HG03378 (cell line): ENCODE data around the gene STPG1.

ENCODE experiments used
- ATAC-seq: cut with Tn5 transposase; IDR thresholded peaks from one replicate; pipeline ENCODE4 v1.9.1; 2021; ENCODE audit warnings: mild to moderate bottlenecking, moderate library complexity; ENCODE audit not compliant: unreplicated experiment

STPG1 gene

GRCh38 chr1:24374891-24375786 lies 38.4 kb downstream of the STPG1 start:
- ATAC-seq: no peak

DNA sequence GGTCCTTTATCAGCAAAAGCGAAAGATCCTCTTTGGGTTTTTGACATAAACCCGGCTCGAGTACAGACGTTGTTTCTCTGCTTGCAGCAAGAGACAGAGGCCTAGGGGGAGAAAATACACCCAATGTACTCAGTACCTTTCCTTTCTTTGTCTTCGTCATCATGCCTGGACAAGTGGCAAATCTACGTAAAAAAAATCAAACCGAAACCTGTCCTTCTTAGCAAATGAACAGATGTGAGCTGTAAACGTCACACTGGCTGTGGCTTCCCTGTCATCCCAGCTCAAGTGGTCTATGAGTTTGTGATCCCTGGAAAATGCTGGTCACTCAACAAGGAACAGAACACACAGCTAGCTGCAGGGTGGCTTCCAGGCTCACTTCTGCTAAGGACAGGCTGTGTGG lies 39.9 kb downstream of the STPG1 start:
- ATAC-seq: no peak

GRCh38 chr1:24373044-24373443 lies 40.5 kb downstream of the STPG1 start:
- no peak for ATAC-seq

GRCh38 chr1:24369801-24370200 lies 43.8 kb downstream of the STPG1 start:
- no peak for ATAC-seq

GRCh38 chr1:24369199-24369598 lies 44.4 kb downstream of the STPG1 start:
- no peak for ATAC-seq

DNA sequence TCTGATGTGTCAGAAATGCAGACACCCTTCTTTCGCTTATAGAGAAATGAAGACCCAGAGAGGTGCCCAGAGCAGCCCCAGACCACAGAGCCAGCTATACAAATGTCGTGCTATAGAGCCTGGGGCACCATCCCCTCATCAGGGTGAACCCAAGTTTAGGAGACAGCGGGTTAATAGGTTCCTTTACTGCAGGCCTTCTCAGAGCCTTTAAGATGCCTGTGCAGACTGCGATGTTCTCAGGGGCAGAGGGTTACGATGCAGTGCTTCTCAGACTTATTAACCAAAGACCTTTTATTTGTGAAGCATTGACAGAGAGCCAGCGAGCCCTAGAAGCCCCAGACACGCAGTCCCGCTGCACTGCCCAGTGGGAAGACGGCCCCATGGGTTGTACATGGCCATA lies 46.9 kb downstream of the STPG1 start:
- no peak for ATAC-seq

DNA sequence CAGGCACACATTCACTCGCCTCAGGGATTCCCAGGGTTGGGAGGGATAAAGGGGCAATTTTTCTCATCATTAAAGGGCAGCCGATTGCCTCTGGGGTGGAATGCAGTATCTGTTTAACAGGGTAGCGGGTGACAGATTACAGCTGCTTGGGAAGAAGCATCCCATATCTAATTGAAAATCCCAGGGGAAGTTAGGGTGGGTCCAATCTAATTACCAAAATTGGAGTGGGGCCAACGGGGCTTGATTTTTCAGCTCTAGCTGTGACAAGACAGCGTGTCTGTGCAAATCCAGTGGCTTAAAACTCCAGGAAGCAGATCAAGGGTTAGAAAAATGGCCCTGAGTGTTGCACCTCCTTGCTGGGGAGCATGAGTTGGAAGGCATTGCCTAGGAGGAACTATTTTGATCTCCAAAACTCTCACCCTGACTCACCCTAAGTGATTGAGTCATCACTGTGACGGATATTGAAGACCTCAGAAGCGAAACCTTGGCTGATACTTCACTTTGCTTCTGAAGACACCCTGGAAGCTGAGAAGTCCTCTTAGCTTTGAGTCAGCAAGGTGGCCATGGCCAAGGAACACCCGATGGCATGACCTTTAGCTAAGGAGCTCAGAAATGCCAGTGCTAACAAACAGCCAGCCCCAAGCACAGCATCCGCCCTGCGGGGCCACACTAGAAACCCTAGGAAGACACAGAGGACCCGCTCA lies 48.5 kb downstream of the STPG1 start:
- no peak for ATAC-seq

DNA sequence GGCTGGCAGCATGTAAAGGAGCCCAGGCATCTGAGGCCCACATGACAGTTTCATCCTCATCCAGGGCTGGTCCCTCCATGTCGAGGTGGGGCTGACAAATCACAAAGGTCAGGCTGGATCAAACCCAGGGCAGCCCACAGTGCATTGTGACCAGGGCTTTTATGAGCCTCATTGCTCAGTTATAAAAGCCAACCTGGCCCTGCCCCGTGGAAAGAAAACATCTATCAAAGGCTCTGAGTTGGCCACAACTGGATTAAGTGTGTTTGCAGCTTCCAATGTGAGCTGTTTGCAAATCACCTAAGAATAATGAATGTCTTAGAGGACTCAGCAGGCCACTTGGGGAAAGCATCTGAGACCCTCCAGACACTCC lies 49.0 kb downstream of the STPG1 start:
- no peak for ATAC-seq

- ATAC-seq: no peak
Observed at GRCh38 chr1:24363994-24364393, 49.6 kb downstream of the STPG1 start.

DNA sequence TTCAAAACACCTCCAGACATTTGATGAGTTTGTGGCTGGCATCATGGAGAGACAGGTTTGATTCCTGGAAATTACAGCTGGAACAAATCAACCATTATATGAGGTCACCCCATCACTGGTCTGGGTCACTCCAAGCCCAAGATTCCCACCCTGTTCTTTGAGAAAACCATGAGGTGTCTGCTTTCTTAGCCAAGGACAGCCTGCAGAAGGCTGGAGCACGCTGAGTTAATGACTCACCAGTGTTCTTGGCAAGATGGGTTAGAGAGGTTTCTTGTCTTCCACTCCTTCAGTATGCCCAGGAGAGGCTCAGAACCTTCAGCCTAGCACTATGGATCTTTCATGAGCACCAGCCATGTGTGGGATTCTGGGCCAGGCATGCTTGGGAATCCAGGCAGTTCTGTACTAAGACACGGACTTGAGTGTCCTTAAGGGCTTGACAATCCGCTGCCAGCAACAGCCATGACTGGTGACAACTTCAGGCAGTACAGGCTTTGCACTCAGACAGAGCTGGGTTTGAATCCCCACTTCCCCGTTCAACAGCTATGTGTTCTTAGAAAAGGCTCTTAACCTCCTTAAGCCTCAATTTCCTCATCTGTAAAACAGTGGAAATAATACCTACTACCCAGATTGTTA lies 50.5 kb downstream of the STPG1 start:
- ATAC-seq: no peak

DNA sequence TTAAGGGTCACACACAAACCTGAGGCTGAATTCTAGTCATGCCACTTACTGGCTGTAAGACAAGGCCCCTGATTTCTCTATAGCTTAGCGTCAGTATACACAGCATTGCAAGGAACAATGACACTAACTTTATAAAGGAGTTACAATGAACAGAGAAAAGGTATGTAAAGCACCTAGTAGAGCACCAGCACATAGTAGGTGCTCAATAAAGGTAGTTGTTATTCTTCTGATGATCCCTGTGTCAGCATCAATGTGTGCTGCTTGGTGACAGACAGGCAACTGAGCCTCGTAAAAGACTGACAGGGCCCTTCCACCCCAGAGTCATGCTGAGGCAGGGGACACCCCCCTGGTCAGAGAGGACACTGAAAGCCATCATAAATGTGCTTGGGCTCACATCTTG lies 51.2 kb downstream of the STPG1 start:
- ATAC-seq: no peak

- no peak for ATAC-seq
Observed at GRCh38 chr1:24361811-24362210, 51.8 kb downstream of the STPG1 start.

DNA sequence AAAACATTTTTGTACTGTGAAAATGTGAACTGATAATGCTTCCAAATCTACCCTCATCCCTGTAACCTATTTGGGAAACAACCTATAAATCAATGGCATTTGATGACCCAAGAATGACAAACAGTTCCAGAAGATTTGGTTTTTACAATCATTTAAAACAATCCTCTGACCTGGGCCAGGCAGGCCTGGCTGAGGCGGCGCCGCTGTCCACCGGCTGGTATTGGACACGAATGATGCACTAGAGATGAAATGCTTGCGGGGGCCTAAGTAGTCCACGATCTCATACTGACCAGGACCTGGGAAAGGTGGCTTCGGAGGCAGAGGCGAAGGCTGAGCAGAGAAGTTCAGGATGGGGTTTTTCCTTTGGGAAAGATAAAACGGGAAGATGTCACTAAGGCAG lies 52.9 kb downstream of the STPG1 start:
- ATAC-seq: no peak

DNA sequence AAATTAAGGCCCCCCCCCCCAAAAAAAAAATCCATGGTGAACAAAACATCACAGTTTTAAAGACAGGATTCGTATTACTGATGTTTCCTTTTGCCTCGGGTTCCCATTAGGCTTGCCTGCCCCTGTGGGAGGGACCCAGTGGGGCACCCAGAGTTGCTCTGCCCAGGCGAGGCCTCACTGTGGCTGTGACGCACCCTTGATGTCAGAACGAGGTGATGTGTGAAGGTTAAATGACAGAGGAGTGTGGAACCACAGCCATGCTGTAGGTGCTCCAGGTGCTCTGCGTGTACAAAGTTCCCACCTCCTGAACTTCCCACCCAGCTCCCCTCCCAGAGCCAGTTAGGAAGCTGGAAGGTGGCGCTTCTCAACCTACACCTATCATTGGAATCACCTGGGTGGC lies 56.5 kb downstream of the STPG1 start:
- ATAC-seq: no peak

DNA sequence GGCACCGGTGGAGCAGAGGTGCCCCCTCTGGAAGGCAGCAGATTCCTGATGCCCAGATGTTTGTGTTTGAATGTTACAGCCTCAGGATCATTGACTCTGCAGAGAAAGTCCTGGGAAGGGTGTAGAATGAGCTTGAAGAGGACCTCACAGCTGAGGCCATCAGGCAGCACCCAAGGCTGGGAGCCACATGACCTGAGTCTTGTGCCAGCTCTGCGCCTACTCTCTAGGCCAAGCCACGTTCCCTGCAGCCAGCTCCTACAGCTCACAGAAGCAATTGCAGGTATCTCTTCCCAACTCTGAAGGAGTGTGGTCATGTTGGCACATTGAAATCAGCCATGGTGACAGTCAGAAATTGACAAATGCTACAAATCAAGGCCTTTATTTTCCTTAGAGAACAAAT lies 58.1 kb downstream of the STPG1 start:
- ATAC-seq: no peak

DNA sequence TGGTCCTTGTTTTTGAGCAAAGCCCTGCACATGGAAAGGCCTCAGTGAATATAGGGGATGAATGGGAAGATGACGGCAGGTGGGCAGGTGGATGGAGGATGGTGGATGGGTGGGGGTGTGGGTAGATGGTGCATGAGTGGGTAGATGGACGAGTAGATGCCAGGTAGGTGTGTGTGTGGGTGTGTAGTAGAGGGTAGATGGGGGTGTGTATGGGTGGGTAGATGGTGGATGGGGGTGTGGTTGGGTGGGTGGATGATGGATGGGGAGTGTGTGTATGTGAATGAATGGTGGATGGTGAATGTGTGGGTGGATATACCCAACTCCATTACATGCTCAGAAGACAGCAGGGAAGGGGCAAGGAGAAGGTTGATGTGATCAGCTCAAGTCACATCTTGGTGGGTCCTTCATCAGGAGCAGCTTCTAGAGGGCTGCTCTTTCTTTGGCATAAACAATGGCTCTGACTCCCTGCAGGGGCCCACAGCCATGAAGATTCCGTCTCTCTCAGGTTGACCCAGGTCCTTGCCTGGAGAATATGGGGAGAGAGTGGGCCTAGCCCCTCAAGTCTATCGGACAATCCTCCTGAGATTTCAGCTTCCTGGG lies 60.2 kb downstream of the STPG1 start:
- ATAC-seq: no peak

DNA sequence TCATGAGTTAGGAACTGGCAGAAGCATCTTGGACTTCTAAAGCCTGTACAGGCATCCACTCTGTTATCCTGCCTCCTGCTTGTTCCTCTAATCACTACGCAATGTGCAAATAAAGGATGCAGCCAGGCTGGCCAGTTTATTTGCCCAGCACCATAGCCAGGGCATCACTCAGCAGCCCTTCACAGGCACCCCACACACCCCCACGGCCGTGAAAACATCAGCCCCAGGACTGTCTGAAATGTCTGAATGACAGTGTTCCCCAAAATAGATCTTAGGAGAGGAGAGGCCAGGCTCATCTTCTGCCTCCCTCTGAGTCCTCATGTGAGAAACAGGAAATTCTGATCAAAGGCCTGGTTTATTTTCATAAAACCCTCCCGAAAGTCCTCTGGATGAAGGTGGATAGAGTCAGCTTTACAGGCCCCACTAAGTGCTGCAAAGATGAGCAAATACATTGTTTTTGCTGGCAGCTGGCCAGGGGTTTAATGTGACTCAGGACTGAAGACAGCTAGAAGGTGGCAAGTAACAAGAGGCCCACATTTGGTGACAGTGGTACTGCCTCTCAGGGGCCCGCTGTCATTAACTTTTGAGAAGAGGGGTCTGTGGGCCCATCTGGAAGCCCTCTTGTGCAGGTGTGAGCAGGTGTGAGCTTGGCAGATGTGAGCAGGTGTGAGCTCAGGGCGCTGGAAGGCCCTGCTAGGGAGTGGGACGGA lies 61.5 kb downstream of the STPG1 start:
- ATAC-seq: no peak

GRCh38 chr1:24351247-24351646 lies 62.3 kb downstream of the STPG1 start:
- ATAC-seq: no peak

DNA sequence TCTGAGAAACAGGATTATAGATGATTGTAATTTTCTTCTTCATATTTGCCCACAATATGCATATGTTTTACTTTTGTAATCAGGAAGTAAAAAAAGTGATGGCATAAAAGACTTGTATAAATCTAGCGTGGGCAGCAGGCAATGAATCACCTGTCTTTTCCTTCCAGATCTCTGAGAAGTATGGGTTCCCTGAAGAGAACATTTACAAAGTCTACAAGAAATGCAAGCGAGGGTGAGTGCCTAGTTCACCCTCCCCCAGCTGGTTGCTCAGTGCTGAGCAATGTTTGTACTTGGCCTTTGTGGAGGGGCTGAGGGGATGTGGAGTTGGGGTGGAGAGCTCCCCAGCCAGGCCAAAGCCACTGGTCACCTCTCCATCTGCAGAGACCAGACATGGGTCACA lies 63.7 kb downstream of the STPG1 start:
- no peak for ATAC-seq

DNA sequence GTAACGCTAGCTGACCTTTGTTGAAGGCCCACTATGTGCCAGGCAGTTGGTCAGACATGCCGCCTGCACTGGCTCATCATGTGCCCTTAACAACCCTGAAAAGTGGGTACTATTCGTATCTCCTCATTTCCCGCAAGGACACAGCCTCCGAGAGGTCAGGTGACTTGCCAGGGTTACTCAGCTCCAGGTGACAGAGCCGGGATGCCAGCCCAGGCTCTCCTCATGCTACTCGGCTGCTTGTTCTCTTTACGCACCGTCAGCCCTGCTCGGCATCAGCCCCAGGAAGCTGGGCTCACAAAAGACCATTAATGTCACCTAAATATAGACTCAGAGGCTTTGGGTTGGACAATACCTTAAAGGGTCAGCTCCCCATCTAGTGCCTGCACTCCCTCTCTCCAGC lies 65.4 kb downstream of the STPG1 start:
- no peak for ATAC-seq
